ENCODE measurements around the gene FREM3. TPM values are rescaled to one million over a fixed set of nuclear protein-coding genes. Genes with fewer than 3 reads are reported as not detected.

Gene FREM3
- total RNA-seq, 3 donors from 2014 or later, result not detected

GRCh38 chr4:143575331-143575730, 125.1 kb downstream of the FREM3 start:
- ATAC-seq, result no peak
- no peak for DNase-seq
- no peaks in the 10 kb centered on the region for H3K9me3 ChIP-seq
- intact Hi-C loops (cut with DNase I, micrococcal nuclease), result no loop called here
- H3K4me3 ChIP-seq, result no peak overlapping the region
- no peaks in the 10 kb centered on the region for H3K36me3 ChIP-seq (ENCODE audit: low read depth)
- H3K4me1 ChIP-seq (ENCODE audit: low read depth), result no peaks in the 10 kb centered on the region
- no peak for TF ChIP-seq CTCF (IDR thresholded peaks at IDR 0.05)

- H3K9me3 ChIP-seq, result no peaks in the 10 kb centered on the region
- DNase-seq (no peak), ATAC-seq (no peak)
- no peaks in the 10 kb centered on the region for H3K36me3 ChIP-seq (ENCODE audit: low read depth)
- intact Hi-C loops (cut with DNase I, micrococcal nuclease), result no loop called here
- no peak for TF ChIP-seq CTCF (IDR thresholded peaks at IDR 0.05)
- no peaks in the 10 kb centered on the region for H3K4me1 ChIP-seq (ENCODE audit: low read depth)
- H3K4me3 ChIP-seq, result no peak overlapping the region
Observed at GRCh38 chr4:143564472-143564871, 136.0 kb downstream of the FREM3 start.

- no peak overlapping the region for H3K4me3 ChIP-seq
- DNase-seq, result peak in 2 of 3 donors; percentile 41 to 55
- no peaks in the 10 kb centered on the region for H3K4me1 ChIP-seq (ENCODE audit: low read depth)
- no peaks in the 10 kb centered on the region for H3K9me3 ChIP-seq
- no peak for TF ChIP-seq CTCF (IDR thresholded peaks at IDR 0.05)
- H3K36me3 ChIP-seq (ENCODE audit: low read depth), result no peaks in the 10 kb centered on the region
- intact Hi-C loops (cut with DNase I, micrococcal nuclease), result no loop called here
- ATAC-seq, result peak; percentile 14
Observed at GRCh38 chr4:143559757-143560147, 140.7 kb downstream of the FREM3 start.

- peak; percentile 97 for ATAC-seq
- Histone ChIP-seq H3K36me3 (ENCODE audit: low read depth) (no peaks in the 10 kb centered on the region), H3K4me1 (ENCODE audit: low read depth) (no peaks in the 10 kb centered on the region), H3K9me3 (no peaks in the 10 kb centered on the region), H3K4me3 (peak overlapping the region; percentile 33)
- intact Hi-C loops (cut with DNase I, micrococcal nuclease), result no loop called here
- peak; percentile 83 to 89 (median 88) for DNase-seq
- peak; percentile 51 for TF ChIP-seq CTCF (IDR thresholded peaks at IDR 0.05)
Observed at GRCh38 chr4:143558823-143559756, 141.4 kb downstream of the FREM3 start.

- DNase-seq (no peak), ATAC-seq (no peak)
- Histone ChIP-seq H3K4me1 (ENCODE audit: low read depth) (no peaks in the 10 kb centered on the region), H3K36me3 (ENCODE audit: low read depth) (no peaks in the 10 kb centered on the region), H3K4me3 (no peak overlapping the region), H3K9me3 (no peaks in the 10 kb centered on the region)
- TF ChIP-seq CTCF (IDR thresholded peaks at IDR 0.05), result no peak
- intact Hi-C loops (cut with DNase I, micrococcal nuclease), result no loop called here
Observed at GRCh38 chr4:143558286-143558685, 142.2 kb downstream of the FREM3 start.
